ENCODE measurements around the gene CREB3L4. TPM values are rescaled to one million over a fixed set of nuclear protein-coding genes. Genes with fewer than 3 reads are reported as not detected.

CREB3L4 gene
- polyA plus RNA-seq, 1 donor: 36.1 TPM

DNA sequence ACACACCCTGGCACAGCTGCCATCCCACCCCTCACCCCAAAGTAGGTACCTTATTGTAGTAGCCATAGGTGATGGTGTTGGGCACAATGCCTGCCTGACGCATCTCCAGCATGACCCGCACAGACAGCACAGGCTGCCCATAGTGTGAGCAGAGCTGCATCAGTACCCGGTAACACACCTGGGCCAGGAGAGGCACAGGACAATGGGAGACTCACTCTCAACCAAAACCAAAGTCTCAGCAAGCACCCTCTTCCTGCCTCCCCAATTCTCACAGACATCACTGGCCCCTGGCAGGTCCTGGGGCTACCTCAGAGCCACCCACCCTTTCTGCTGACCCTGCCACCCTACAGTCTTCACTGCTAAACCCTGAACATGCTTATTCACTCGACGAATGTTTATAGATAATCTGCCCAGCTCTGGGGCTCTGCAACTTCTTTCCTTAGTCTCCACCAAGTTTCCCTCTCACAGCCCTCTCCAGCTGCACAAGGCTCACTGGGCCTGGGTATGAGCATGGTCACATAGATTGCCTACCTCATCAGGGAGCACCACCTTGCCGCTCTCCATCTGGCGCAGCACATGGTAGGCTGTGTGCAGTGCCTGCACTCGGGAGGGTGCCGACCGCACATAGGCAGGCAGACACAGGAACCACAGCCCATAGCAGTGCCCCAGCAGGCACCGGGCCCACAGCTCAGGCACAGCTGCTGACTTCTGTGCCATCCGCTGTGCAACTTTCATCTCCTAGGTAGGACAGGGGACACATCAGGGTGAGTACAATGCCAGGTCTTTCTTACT lies 31.5 kb upstream of the CREB3L4 start:
- DNase-seq: no peak

DNA sequence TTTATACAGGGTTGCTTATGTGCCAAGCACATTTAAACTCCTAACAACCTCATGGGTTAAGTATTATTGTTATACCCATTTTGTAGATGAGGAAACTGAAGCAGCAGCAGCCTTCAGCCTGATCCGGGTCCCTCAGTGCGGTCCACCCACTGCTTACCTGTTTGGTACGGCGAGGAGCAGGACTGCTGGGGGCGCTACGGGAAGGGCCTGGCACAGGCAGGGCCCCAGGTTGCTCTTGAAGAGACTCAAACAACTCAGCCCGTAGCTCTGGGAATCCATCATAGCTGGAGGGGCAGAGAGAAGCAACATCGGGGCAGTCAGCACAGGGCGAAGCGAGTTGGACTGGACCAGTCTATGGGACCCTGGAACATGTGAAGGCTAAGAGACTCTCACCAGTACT lies 30.4 kb upstream of the CREB3L4 start:
- no peak for DNase-seq

DNA sequence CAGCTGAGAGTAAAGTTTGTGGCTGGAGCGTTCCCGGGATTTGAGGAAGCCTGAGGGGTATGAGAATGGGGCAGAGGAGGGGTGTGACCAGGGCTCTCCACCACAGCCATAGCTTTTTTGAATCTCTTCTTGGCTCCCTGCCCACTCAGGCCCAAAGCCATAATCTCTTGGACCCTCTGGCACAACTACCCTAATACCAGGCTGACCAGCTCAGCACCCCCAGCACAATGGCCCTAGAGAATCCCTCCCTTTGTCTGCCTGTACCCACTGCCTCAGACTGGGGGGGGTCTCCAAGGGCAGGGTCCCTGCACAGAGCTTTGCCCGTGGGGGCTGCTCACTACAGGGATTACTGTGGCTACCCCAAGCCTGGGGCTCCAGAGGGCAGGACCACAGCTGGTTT lies 28.7 kb upstream of the CREB3L4 start:
- DNase-seq: no peak

DNA sequence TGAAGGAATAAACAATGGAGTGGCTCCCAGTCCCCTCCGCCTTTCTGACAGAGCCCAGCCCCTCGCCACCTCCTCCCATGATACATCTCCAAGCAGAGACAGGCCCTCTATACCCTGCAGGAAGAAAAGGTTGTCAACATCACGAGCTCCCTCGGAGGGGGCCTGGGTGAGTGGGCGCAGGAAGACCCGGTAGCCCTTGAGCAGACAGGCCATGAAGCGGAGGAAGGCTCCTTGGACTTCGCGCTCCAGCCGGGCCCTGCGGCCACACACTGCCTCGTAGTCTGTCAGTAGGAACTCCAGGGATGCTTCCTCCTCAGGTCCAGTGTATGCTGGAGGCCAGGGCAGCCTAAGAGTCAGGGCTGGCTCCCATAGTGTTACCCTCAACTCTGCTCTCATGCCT lies 28.2 kb upstream of the CREB3L4 start:
- DNase-seq: no peak

DNA sequence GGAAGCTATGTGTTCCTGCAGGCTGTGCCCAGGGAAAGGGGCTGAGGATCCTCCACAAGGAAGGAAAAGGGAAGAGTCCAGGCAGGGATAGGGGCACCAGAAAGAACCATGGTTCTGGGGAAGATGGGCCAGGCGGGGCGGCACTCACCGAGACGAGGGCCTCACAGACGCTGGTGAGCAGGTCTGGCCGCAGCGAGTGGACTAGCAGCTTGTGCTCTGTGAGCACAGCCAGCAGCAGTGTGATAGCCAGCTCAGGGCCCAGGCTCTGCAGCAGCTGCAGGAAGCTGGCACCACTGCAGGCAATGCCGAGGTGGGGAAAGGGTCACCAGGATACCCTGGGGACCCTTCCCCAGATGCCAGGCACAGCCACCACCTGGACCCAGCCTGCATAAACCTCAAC lies 26.9 kb upstream of the CREB3L4 start:
- no peak for DNase-seq

DNA sequence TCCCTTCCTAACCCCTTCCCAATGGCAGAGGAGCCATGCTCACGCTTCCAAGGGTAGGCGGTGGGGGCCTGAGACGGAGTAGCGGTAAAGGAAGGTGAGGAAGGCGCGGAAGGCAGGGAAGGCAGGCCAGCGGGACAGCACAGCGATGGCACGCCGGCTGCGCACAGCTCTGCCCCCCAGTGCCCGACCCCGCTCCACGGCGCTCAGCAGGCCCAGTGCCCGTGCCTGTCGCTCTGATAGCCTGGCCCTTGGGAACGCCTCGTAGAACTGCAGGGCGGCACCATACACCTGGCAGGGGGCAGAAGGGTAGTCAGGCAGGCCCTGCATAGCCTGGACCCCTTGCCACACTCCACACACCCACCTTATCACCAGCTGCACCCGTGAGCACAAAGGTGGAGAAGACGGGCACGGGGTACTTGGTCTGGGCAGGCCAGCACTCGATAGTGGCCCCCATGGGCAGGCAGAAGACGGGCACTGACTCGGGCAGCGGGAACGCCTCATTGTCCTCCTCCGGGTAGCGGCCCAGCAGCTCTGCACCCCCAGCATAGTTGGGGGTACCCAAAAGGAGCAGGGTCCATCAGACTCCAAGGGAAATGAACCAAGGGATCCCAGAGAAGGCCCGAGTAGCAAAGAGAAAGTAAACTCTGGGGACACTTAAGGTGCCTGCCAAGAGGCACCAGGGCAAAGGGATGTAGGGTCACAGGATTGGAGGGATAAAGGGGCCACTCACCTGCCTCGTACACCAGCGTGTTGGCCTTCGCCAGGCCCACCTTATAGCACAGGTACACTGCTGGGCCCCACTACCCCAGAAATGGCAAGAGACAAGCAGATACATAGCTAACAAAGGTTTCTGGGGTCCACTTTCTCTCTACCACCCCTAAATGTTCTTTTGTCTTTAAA lies 25.6 kb upstream of the CREB3L4 start:
- no peak for DNase-seq

DNA sequence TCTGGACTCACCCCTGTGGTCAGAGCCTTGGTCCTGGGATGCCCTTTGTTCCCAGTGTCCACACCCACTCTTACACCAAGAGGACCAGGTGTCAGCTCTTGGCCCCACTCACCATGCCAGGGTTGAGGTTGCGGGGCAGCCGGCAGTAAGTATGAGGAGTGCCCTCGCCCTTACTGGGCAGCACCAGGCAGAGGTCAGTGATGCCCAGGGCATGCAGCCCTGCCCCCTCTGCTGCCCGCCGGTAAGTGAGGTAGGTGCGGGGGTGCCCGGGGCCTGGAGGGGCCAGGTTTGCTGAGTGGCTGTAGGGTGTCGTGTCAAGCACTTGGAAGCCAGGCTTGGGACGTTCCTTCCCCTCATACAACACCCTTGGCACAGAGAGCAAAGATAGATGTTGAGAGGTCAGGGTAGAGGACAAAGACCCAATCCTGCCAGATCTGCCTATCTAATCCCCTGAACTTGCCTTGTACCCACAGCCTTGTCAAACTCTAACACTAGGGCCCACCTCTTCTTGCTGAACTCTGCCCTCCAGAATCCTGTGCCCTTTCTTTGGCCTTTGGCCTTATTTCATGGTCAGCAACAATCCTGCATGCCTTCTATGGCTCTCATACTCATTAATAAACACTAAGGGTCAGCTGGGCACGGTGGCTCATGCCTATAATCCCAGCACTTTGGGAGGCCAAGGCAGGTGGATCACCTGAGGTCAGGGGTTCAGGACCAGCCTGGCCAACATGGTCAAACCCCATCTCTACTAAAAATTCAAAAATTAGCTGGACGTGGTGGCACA lies 24.7 kb upstream of the CREB3L4 start:
- DNase-seq: no peak

DNA sequence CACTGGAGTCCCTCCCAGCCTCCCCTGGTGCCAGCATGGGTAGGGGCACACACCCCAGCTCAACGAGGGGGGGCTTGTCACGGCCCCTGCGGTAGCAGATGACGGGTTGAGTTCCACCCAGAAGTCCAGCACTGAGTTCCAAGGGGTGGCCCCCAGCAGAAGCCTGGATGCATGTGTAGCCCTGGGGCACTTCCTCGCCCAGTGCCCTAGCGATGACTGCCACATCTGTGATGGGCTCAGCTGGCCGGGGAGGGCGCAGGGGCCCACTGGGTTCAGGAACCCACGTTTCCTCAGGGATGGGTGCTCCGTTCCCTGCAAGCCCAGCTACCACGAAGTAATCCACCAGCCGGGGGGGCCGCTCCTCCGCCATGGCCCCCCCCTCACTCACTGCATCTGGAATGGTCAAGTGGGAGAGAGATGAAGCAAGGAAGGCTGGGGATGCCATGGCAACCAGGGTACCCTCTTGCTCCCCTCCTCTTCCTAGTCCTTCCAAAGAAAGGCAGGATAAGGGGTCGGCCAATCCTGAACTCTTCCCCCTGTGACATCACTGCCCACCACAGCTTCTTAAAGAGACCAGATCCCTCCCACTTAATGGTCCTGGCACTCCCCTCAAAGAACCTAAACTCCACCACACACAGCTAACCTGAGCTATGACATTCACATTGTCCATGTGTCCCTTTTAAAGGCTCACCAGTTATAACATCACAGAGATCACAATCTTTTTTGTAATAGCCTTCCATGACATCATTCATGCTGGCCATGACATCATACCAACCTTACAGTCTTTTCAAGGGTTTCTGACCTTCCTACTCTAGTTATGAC lies 23.5 kb upstream of the CREB3L4 start:
- no peak for DNase-seq

DNA sequence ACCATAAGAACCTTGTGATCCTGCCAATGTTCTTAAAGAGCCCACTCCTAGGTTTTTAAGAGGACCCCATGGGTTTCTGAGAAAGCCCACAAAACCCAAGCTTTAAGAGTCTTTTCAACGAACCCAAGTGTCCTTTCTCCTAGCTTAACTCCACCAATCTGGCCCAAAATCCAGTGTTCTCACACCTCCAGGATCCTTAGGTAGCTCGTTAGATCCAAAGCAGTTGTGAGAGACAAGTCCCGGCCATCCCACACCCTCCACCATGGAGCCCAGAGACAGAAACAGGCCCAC lies 22.9 kb upstream of the CREB3L4 start:
- DNase-seq: no peak

DNA sequence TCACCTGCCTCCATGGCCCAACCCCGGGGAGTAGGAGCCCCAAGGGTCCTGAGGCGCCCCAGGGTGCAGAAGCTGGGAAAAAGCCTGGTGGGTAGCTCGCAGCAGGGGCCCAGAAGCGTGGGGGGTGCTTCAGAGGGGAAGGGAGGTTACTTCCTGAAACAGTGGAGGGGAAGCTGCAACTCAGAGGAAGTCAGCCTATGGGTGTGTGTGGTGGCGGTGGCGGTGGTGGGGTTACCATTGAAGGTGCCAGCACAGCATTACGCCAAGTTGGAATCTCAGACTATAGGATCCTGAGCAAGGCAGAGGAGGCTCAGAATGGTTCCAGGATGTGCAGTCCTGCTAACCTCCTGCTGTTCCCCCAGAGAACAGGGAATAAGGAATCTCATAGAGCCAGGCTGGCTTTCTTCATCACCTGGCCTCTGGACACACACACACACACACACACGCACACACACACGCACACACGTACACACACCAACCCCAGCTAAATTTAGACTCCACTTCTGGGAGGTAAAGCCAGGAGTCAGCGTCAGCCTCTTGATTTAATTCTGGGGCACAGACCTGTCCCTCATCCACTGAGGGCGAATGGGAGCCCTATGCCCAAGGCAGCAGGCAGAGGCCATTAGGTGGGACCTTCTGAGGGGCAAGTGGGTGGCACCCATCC lies 22.4 kb upstream of the CREB3L4 start:
- peak; percentile 20 for DNase-seq

DNA sequence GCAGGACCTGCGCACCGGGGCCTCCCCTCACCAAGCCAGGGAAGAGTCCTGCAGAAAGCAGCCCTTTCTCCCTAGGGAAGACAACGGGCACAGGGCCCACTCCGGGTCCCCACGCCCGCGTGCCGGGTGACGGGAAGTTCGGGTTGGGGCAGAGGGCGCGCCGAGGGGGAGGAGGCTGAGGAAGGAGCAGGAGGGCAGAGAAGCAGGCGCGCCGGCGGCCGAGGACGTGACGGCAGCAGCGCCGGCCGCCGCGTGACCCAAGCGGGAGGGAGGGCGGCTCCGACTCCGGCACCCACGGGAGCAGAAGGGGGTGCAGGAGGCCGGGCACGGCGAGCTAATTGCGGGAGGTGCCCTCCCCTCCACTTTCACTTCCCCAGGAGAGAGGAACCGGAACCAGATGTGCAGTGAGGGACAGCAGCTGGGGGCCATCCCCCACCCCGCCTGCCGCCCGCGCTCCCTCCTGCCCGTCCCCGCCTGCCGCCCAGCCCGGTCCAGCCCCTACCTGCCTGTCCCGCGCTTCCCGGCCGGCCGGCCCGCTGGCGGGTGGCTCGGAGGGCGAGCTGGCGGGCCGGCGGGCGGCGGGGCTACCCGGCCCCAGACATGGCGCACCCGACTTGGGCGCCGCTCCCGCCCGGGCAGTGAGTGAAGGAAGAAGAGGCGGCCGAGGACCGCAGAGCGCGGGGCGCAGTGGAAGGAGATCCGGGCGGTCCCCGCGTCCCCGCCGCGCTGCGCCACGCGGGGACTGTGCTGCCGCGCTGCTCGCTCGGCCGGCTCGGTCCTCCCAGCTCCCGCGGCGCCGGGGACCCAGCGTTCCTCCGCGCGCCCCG lies 21.7 kb upstream of the CREB3L4 start:
- DNase-seq: peak; percentile 41

DNA sequence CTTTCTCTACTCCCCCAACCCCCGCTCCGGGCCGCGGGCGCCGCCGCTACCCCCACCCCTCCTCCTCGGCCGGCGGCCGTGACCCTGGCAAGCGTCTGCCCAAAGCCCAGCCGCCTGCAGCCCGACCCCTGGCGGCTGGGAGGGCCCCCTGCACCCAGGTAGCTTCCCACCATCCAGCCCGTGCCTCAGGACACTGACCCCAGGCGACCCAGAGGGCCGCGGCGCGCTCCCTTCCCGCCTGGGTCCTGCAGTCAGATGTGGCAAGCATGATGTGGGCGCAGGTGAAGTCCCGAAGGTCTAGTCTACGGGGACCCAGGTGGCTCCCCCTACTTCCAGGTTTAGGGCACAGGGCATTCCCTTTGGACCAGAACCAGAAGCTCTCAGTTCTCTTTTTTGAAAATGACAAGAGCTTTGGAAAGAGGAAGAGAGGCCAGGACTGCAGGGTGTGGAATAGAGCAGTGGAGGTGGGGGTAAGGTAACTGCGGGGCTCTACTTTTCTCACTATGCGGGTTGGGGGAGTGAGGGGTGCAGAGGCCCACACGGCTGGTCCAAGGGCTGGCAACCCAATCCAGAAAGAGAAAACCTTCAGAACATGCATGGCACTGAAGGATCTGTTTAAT lies 21.0 kb upstream of the CREB3L4 start, which contains the start of gene DENND4B:
Gene DENND4B, minus strand, starts transcription at position 97 of the 620 bp plus-strand sequence. CDS start 2,344 bp downstream, outside the sequence.
- DNase-seq: peak; percentile 76

DNA sequence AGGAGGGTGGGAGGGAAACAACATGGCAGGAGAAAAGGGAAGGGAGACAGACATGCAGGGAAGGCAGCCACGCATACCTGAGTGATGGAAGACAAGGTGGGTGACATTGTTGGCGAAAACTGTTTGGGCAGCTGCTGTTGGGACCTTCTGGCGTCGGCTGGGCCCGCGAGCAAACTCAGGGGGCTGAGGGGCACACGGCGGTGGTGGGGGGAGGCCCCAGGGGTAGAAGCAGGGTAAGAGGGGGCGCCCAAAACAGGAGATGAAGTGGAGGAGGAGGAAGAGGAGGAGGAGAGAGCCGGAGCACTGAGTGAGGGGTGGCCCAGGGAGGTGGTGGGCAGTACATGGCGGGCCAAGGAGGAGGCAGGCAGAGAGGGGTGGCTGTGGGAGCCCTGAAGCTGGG lies 16.5 kb upstream of the CREB3L4 start:
- DNase-seq: no peak

DNA sequence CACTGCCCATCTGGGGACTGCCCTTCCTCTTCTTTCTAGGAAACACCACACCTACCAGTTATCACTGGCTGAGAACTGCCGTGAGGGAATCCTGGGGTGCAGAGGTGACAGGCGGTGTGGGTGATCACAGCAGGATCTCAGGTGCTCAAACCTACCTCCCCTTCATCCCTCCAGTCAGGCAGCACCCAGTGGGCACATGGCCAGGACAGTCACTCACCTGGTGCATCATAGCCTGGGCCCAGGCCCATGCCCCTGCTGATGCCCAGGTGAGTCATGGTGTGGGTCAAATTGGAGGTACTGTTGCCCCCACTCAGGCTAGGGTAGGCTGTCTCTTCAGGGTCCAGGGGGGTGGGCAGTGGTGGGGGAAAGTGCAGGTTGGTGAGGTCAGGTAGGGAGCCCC lies 15.9 kb upstream of the CREB3L4 start:
- DNase-seq: no peak

DNA sequence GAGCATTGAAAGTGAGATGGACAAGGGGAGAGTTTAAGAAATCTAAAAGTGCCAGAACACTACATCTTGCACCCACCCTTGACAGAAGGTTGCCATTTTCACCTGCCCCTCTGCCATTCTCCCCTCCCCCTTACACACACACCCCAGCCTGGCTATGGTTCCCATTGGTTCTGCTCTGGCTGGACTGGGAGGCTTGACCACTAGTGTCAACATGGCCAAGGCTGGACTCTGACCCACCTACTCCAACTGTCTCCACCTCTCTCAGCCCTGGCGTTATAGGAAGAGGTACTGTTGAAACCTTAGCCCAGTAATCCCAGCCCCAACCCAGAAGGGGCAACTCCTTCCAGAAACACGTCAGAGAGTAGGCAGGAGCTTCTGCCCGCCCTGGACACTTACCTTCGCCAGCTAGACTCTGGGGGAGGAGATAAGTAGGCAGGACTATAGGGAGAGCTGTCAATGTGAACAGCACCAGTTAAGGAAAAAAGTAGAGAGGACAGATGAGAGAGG lies 13.8 kb upstream of the CREB3L4 start:
- no peak for DNase-seq

DNA sequence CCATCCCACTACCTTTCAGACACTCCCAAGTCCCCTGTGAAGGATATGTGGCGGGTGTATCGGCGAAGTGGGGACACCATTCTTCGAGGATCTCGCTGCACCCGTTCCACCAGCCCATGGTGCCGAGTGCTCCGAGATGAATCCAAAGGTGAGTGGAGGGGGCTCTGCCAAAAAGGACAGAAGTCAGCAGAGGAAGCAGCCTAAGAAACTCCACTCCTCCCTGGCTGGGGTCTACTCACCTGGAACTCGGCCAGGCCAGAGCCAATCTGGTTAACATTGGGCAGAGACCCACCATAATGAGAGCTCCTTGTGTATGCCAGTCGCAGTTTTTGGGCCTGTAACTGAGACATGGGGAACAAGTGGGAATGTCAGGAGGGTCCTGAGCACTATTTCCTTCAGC lies 12.9 kb upstream of the CREB3L4 start:
- no peak for DNase-seq

DNA sequence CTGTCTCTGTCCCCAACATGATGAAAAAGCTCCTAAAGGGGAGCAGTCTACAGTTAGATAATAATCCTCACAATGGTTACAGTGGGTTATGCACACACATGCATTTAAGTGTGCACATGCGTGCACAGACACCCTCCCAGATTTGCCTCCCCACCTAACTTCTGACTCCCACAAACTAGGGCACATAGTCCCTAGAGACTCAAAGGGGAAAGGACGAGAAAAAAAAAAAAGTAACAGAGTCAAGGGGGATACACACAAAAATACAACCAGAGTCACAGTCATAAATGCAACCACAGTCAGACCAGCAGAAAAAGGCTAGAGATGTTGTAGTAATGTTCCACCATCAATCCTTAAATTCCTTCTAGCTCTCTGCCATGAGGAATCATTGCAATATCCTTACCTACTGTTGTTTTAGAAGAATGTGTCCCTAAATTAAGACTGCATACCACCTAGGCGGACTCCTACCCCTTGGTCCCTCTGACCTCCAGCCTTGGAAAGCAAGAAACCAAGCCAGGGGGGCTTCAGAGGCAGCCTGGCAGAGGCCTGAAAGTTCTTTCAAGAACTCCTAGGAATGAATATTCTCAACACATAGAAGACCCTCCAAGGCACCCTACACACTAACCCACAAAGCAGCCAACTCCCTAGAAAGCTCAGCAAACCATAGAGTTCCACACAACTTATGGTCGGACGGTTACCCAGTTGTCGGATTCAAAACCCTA lies 10.5 kb upstream of the CREB3L4 start:
- no peak for DNase-seq

DNA sequence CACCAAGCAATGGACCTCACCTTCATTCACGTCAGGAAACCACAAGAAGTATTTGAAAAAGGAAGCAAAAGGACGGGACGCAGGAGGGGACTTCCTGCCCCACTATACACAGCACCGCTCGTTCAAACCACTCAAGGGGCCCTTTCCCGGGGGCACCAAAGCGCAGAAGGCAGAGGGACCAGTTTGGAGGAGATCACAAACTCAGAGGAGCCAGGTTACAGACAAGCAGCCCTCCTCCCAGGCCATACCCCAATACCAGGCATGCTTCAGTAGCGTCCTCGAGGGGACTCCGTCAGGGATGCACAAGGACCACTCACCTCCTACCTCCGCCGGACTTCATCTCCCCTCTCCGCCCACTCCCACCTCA lies 10.0 kb upstream of the CREB3L4 start:
- peak; percentile 22 for DNase-seq
